H7 (cell line): ENCODE measurements around the gene APBB2. TPM values are rescaled to one million over a fixed set of nuclear protein-coding genes. Genes with fewer than 3 reads are reported as not detected.

Experiments used
- DNase-seq: peaks from one replicate; pipeline ENCODE4 v3.0.0; 2012
- H3K27me3 ChIP-seq: 2 replicates; pipeline ENCODE4 v1.6.0; 2011; ENCODE audit warnings: mild to moderate bottlenecking, low read length; ENCODE audit not compliant: control insufficient read depth, insufficient read depth
- H3K36me3 ChIP-seq: replicated peaks from 2 replicates; pipeline ENCODE4 v1.5.1; 2011; ENCODE audit warnings: low read length; ENCODE audit not compliant: control insufficient read depth, insufficient read depth
- H3K4me3 ChIP-seq: 2 replicates; pipeline ENCODE4 v1.5.1; 2011; ENCODE audit warnings: low read depth, mild to moderate bottlenecking, control low read depth, low read length, moderate library complexity; ENCODE audit not compliant: insufficient read depth
- total RNA-seq: library from RNA; depleted of rRNA; stranded (reverse); fragments of >200 nt; shearing (Covaris generic); gene quantifications from 2 replicates; pipeline ENCODE4 v1.2.3, GENCODE V29; 2014

APBB2 gene
- total RNA-seq, 1 experiment from 2014 or later = 33.4 TPM

GRCh38 chr4:40946652-40947051, 267.7 kb downstream of the APBB2 start:
- Histone ChIP-seq H3K27me3 (no peaks in the 10 kb centered on the region), H3K36me3 (no peaks in the 10 kb centered on the region), H3K4me3 (no peak overlapping the region)
- no peak for DNase-seq

- DNase-seq = no peak
- H3K4me3 ChIP-seq = no peak overlapping the region
- no peaks in the 10 kb centered on the region for H3K27me3 ChIP-seq
- H3K36me3 ChIP-seq = no peaks in the 10 kb centered on the region
Observed at GRCh38 chr4:40940756-40941155, 273.6 kb downstream of the APBB2 start.

GRCh38 chr4:40940317-40940741, 274.0 kb downstream of the APBB2 start:
- H3K27me3 ChIP-seq = no peaks in the 10 kb centered on the region
- H3K36me3 ChIP-seq = no peaks in the 10 kb centered on the region
- DNase-seq = no peak
- H3K4me3 ChIP-seq = no peak overlapping the region

- no peaks in the 10 kb centered on the region for H3K36me3 ChIP-seq
- H3K27me3 ChIP-seq = no peaks in the 10 kb centered on the region
- DNase-seq = no peak
- H3K4me3 ChIP-seq = no peak overlapping the region
Observed at GRCh38 chr4:40939856-40940255, 274.5 kb downstream of the APBB2 start.

- no peaks in the 10 kb centered on the region for H3K27me3 ChIP-seq
- no peak for DNase-seq
- no peak overlapping the region for H3K4me3 ChIP-seq
- no peaks in the 10 kb centered on the region for H3K36me3 ChIP-seq
Observed at GRCh38 chr4:40938337-40938736, 276.0 kb downstream of the APBB2 start.

GRCh38 chr4:40937140-40937725, 277.1 kb downstream of the APBB2 start:
- Histone ChIP-seq H3K36me3 (no peaks in the 10 kb centered on the region), H3K4me3 (no peak overlapping the region), H3K27me3 (no peaks in the 10 kb centered on the region)
- DNase-seq = no peak

- Histone ChIP-seq H3K4me3 (no peak overlapping the region), H3K36me3 (no peaks in the 10 kb centered on the region; the same call in 1 of the 2 replicates), H3K27me3 (no peaks in the 10 kb centered on the region)
- DNase-seq = peak; percentile 66
Observed at GRCh38 chr4:40934676-40935075, 279.7 kb downstream of the APBB2 start.

- Histone ChIP-seq H3K36me3 (no peaks in the 10 kb centered on the region; the same call in 1 of the 2 replicates), H3K27me3 (no peaks in the 10 kb centered on the region), H3K4me3 (no peak overlapping the region)
- DNase-seq = no peak
Observed at GRCh38 chr4:40933272-40934053, 280.9 kb downstream of the APBB2 start.

GRCh38 chr4:40931841-40932240, 282.5 kb downstream of the APBB2 start:
- Histone ChIP-seq H3K27me3 (no peaks in the 10 kb centered on the region), H3K36me3 (no peaks in the 10 kb centered on the region; the same call in 1 of the 2 replicates), H3K4me3 (no peak overlapping the region)
- DNase-seq = no peak

GRCh38 chr4:40931238-40931637, 283.1 kb downstream of the APBB2 start:
- DNase-seq = no peak
- Histone ChIP-seq H3K27me3 (no peaks in the 10 kb centered on the region), H3K36me3 (no peaks in the 10 kb centered on the region; the same call in 1 of the 2 replicates), H3K4me3 (no peak overlapping the region)

- Histone ChIP-seq H3K36me3 (no peaks in the 10 kb centered on the region; the same call in 1 of the 2 replicates), H3K4me3 (no peak overlapping the region), H3K27me3 (no peaks in the 10 kb centered on the region)
- no peak for DNase-seq
Observed at GRCh38 chr4:40927074-40927473, 287.3 kb downstream of the APBB2 start.

GRCh38 chr4:40924793-40925117, 289.6 kb downstream of the APBB2 start:
- Histone ChIP-seq H3K27me3 (no peaks in the 10 kb centered on the region), H3K4me3 (no peak overlapping the region), H3K36me3 (no peaks in the 10 kb centered on the region)
- no peak for DNase-seq

- DNase-seq = peak; percentile 85
- Histone ChIP-seq H3K27me3 (no peaks in the 10 kb centered on the region), H3K4me3 (no peak overlapping the region), H3K36me3 (no peaks in the 10 kb centered on the region)
Observed at GRCh38 chr4:40924096-40924792, 290.1 kb downstream of the APBB2 start.

- DNase-seq = no peak
- H3K27me3 ChIP-seq = no peaks in the 10 kb centered on the region
- no peaks in the 10 kb centered on the region for H3K36me3 ChIP-seq
- no peak overlapping the region for H3K4me3 ChIP-seq
Observed at GRCh38 chr4:40923316-40924095, 290.8 kb downstream of the APBB2 start.
